Smooth muscle cell (in vitro differentiated cells): ENCODE results near the gene NTRK2. TPM values are rescaled to one million over a fixed set of nuclear protein-coding genes. Genes with fewer than 3 reads are reported as not detected.

Experiments used
- DNase-seq: peaks from one replicate; lab custom pipeline; 2025; ENCODE audit not compliant: unreplicated experiment; lab: John Stamatoyannopoulos, UW
- H2AFZ ChIP-seq: fragments of 200-600 bp; sonication (generic); 2 replicates; pipeline ENCODE4 v1.6.0; 2016; ENCODE audit warnings: antibody characterized with exemption, low read depth, mild to moderate bottlenecking
- H3F3A ChIP-seq: fragments of 200-600 bp; sonication (generic); 2 replicates; pipeline ENCODE4 v1.6.0; 2017; ENCODE audit warnings: antibody characterized with exemption, low read depth
- H3K27ac ChIP-seq: fragments of 200-600 bp; sonication (generic); 2 replicates; pipeline ENCODE4 v1.5.1; 2016; ENCODE audit warnings: low read depth, mild to moderate bottlenecking
- H3K27me3 ChIP-seq: fragments of 200-600 bp; sonication (generic); 2 replicates; pipeline ENCODE4 v1.6.1; 2016; ENCODE audit warnings: low read depth, mild to moderate bottlenecking
- H3K36me3 ChIP-seq: fragments of 200-600 bp; sonication (generic); 2 replicates; pipeline ENCODE4 v1.5.1; 2016; ENCODE audit warnings: low read depth
- H3K4me1 ChIP-seq: fragments of 200-600 bp; sonication (generic); 2 replicates; pipeline ENCODE4 v1.5.1; 2016; ENCODE audit warnings: low read depth
- H3K4me2 ChIP-seq: fragments of 200-600 bp; sonication (generic); 2 replicates; pipeline ENCODE4 v1.6.0; 2016; ENCODE audit warnings: mild to moderate bottlenecking
- H3K4me3 ChIP-seq: fragments of 200-600 bp; sonication (generic); 2 replicates; pipeline ENCODE4 v1.5.1; 2016; ENCODE audit warnings: mild to moderate bottlenecking
- H3K79me2 ChIP-seq: fragments of 200-600 bp; sonication (generic); 2 replicates; pipeline ENCODE4 v1.6.0; 2016; ENCODE audit warnings: low read depth, mild to moderate bottlenecking
- H3K9ac ChIP-seq: fragments of 200-600 bp; sonication (generic); 2 replicates; pipeline ENCODE4 v1.6.0; 2016; ENCODE audit warnings: low read depth
- H3K9me3 ChIP-seq: fragments of 200-600 bp; sonication (generic); replicated peaks from 2 replicates; pipeline ENCODE4 v1.5.1; 2016; ENCODE audit warnings: low read depth
- H4K20me1 ChIP-seq: fragments of 200-600 bp; sonication (generic); 2 replicates; pipeline ENCODE4 v1.6.0; 2016; ENCODE audit warnings: low read depth
- WGBS: methylation state at CpG from one replicate; pipeline ENCODE4 v1.1.7; 2016; ENCODE audit warnings: low lambda C conversion rate; 5-methylcytosine and 5-hydroxymethylcytosine counted together
- polyA plus RNA-seq: library from polyadenylated mRNA; unstranded; fragments of >200 nt; fragmentation: Nextera tagmentation; extraction: Ambion mirVana; gene quantifications from 2 replicates; pipeline ENCODE4 v1.2.1, GENCODE V29; 2016
- total RNA-seq: library from RNA; depleted of rRNA; stranded (reverse); fragments of >200 nt; gene quantifications from 2 replicates; pipeline ENCODE4 v1.2.3, GENCODE V29; 2014
- TF ChIP-seq, protein P1 (sequence below): fragments of 200-600 bp; sonication (generic); IDR thresholded peaks from 2 replicates; pipeline ENCODE4 v1.5.1; 2017; ENCODE audit warnings: borderline replicate concordance, mild to moderate bottlenecking, antibody characterized with exemption; ENCODE audit not compliant: insufficient read depth, poor library complexity, severe bottlenecking

Gene NTRK2
- total and polyA plus RNA-seq, 2 experiments from 2014 or later, result 1.7 to 3.9 TPM

DNA sequence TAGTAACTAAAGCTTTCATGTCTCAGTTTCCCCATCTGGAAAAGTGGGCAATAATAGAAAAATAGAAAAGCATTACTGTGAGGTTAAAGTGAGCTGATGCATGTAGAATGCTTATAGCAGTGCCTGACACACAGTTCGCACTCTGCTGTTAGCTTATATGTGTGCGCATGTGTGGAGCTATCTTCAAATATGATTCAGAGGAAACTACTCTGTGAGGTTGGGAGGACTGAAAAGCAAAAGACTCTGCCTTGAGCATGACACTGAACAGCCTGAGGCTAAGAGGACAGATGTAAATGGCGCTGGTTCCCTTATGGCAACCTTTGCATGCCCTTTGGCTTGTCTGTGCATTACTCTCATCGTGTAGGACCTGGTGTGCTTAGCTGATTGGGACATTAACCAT, 19.4 kb downstream of the NTRK2 start:
- 74% methylated on average over 4 of the region's 4 CpGs for WGBS
- no peaks in the 10 kb centered on the region for H4K20me1 ChIP-seq
- H3K4me2 ChIP-seq, result no peak overlapping the region
- H3K27ac ChIP-seq, result no peak overlapping the region
- DNase-seq, result no peak
- H3K9me3 ChIP-seq, result no peaks in the 10 kb centered on the region
- H3K79me2 ChIP-seq, result no peaks in the 10 kb centered on the region
- H3K36me3 ChIP-seq, result no peaks in the 10 kb centered on the region
- H3K27me3 ChIP-seq, result no peaks in the 10 kb centered on the region
- TF ChIP-seq, protein P1, sequence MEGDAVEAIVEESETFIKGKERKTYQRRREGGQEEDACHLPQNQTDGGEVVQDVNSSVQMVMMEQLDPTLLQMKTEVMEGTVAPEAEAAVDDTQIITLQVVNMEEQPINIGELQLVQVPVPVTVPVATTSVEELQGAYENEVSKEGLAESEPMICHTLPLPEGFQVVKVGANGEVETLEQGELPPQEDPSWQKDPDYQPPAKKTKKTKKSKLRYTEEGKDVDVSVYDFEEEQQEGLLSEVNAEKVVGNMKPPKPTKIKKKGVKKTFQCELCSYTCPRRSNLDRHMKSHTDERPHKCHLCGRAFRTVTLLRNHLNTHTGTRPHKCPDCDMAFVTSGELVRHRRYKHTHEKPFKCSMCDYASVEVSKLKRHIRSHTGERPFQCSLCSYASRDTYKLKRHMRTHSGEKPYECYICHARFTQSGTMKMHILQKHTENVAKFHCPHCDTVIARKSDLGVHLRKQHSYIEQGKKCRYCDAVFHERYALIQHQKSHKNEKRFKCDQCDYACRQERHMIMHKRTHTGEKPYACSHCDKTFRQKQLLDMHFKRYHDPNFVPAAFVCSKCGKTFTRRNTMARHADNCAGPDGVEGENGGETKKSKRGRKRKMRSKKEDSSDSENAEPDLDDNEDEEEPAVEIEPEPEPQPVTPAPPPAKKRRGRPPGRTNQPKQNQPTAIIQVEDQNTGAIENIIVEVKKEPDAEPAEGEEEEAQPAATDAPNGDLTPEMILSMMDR, result no peak
- H3K4me3 ChIP-seq, result no peak overlapping the region
- no peaks in the 10 kb centered on the region for H3K4me1 ChIP-seq
- no peak overlapping the region for H2AFZ ChIP-seq
- no peaks in the 10 kb centered on the region for H3F3A ChIP-seq
- H3K9ac ChIP-seq, result no peak overlapping the region

DNA sequence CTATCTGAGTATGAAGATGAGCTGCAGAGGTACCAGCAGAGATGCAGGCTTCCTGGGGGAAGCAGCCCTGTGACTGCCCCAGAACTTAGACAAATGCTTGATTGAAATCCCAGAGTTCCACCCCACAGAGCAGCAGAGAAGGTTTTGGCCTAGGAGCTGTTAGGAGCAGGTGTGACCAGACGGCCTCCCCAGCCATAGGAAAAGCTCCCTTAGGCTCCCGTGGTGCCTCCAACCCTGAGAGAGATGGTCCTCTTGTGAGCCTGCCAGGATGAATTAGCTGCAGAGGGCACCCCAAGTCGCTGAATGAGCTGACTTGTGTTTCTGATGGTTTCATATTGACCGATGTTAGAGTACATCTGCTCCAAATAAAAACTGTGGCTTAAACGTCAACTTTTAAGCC, 22.1 kb downstream of the NTRK2 start:
- H3K9me3 ChIP-seq, result no peaks in the 10 kb centered on the region
- no peaks in the 10 kb centered on the region for H3K36me3 ChIP-seq
- H2AFZ ChIP-seq, result no peak overlapping the region
- no peaks in the 10 kb centered on the region for H3K4me1 ChIP-seq
- DNase-seq, result no peak
- no peak overlapping the region for H3K9ac ChIP-seq
- H4K20me1 ChIP-seq, result no peaks in the 10 kb centered on the region
- no peaks in the 10 kb centered on the region for H3K79me2 ChIP-seq
- H3K4me2 ChIP-seq, result no peak overlapping the region
- TF ChIP-seq, protein P1, result no peak
- peaks cover 24% of the 10 kb centered on the region for H3K27me3 ChIP-seq
- H3K4me3 ChIP-seq, result no peak overlapping the region
- 91% methylated on average over 5 of the region's 5 CpGs for WGBS
- no peaks in the 10 kb centered on the region for H3F3A ChIP-seq
- no peak overlapping the region for H3K27ac ChIP-seq

DNA sequence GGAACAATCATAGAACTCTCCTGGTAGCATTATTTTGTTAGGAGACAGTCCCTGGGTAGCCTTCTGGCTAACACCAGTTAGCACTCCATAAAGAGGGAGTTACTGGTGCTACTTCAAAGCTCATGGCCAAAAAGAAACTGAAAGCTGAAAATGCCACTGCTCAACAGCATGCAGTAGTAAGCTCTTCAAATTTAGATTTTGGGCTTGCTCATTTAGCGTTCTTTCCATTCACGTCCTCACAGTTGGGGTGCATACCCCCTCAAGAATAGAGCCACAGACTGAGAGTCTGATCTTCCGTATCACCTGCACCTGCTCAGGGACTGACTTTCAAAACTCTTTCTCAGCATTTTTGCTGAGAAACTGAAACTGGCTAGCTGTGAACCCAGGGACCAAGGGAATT, 24.7 kb downstream of the NTRK2 start:
- WGBS, result 69% methylated on average over 3 of the region's 3 CpGs
- H3K9me3 ChIP-seq, result no peaks in the 10 kb centered on the region

DNA sequence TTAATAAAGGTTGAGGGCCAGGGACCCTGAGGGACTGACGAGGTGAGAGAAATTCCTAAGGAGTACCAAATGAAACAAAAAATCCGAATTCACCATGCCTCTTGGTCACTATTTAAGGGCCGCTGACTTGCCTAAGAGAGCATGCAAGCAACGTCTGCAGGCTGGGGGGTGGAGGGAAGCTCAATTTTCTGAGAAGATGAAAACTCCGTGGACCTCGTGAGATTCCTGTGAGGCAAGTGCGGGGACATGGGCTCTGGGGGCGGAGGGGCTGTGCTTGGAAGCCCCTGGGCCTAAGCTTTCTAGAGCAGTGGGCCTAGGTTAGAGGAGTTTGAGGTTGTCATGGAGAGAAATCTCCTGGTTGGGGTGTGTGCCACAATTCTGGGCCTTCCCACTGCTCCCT, 27.5 kb downstream of the NTRK2 start:
- Histone ChIP-seq H3K9ac (no peak overlapping the region), H3K36me3 (no peaks in the 10 kb centered on the region), H3F3A (no peaks in the 10 kb centered on the region), H3K79me2 (no peaks in the 10 kb centered on the region), H3K4me2 (no peak overlapping the region), H3K4me1 (no peaks in the 10 kb centered on the region), H4K20me1 (no peaks in the 10 kb centered on the region), H2AFZ (no peak overlapping the region), H3K27ac (no peak overlapping the region), H3K9me3 (no peaks in the 10 kb centered on the region), H3K4me3 (no peak overlapping the region), H3K27me3 (peaks cover 26% of the 10 kb centered on the region)
- DNase-seq, result no peak
- TF ChIP-seq, protein P1, result no peak
- WGBS, result 90% methylated on average over 8 of the region's 8 CpGs

More for the DNA sequence above, 24.7 kb downstream of the NTRK2 start:
- Histone ChIP-seq H3K36me3 (no peaks in the 10 kb centered on the region), H3K27ac (no peak overlapping the region), H3K4me3 (no peak overlapping the region), H3K27me3 (peaks cover 26% of the 10 kb centered on the region), H3F3A (no peaks in the 10 kb centered on the region), H3K4me1 (no peaks in the 10 kb centered on the region), H3K9ac (no peak overlapping the region), H4K20me1 (no peaks in the 10 kb centered on the region), H2AFZ (no peak overlapping the region), H3K4me2 (no peak overlapping the region), H3K79me2 (no peaks in the 10 kb centered on the region)
- DNase-seq, result no peak
- TF ChIP-seq, protein P1, result no peak
